ENCODE measurements around the gene GTF3C6. TPM values are rescaled to one million over a fixed set of nuclear protein-coding genes. Genes with fewer than 3 reads are reported as not detected.
"Not testable (repeated sequence)": the region's sequence is repeated elsewhere in the genome, so short reads cannot be mapped to it uniquely, and the experiment has no call there.

Gene GTF3C6
- total RNA-seq, 2 donors from 2014 or later = 18.0 to 30.3 TPM

GRCh38 chr6:110950440-110950839 is 8.1 kb upstream of the GTF3C6 start:
- no peak overlapping the region for H3K27ac ChIP-seq
- H3K4me1 ChIP-seq (ENCODE audit: control insufficient read depth in 1 of 2, low read depth in 2 of 2) = no peaks in the 10 kb centered on the region
- ATAC-seq (ENCODE audit: insufficient number of reproducible peaks, low FRiP score, low read depth) = no peak
- no peak for TF ChIP-seq CTCF (IDR thresholded peaks at IDR 0.05)
- H3K4me3 ChIP-seq = no peak overlapping the region
- DNase-seq (ENCODE audit: low spot score) = no peak
- no peaks in the 10 kb centered on the region for H3K27me3 ChIP-seq (replicated peaks; ENCODE audit: insufficient read depth)
- H3K36me3 ChIP-seq = no peaks in the 10 kb centered on the region
- H3K9me3 ChIP-seq = no peaks in the 10 kb centered on the region

- TF ChIP-seq CTCF (IDR thresholded peaks at IDR 0.05) = no peak
- Histone ChIP-seq H3K27me3 (replicated peaks; ENCODE audit: insufficient read depth) (no peaks in the 10 kb centered on the region), H3K4me3 (no peak overlapping the region), H3K27ac (no peak overlapping the region), H3K36me3 (no peaks in the 10 kb centered on the region), H3K9me3 (no peaks in the 10 kb centered on the region), H3K4me1 (ENCODE audit: control insufficient read depth in 1 of 2, low read depth in 2 of 2) (no peaks in the 10 kb centered on the region)
- DNase-seq (ENCODE audit: low spot score) (no peak), ATAC-seq (ENCODE audit: insufficient number of reproducible peaks, low FRiP score, low read depth) (no peak)
Measured at GRCh38 chr6:110951008-110951407, 7.5 kb upstream of the GTF3C6 start.

GRCh38 chr6:110951986-110952794 is 6.3 kb upstream of the GTF3C6 start:
- Histone ChIP-seq H3K9me3 (no peaks in the 10 kb centered on the region), H3K27me3 (replicated peaks; ENCODE audit: insufficient read depth) (no peaks in the 10 kb centered on the region), H3K27ac (no peak overlapping the region), H3K36me3 (no peaks in the 10 kb centered on the region), H3K4me3 (no peak overlapping the region), H3K4me1 (ENCODE audit: control insufficient read depth in 1 of 2, low read depth in 2 of 2) (no peaks in the 10 kb centered on the region)
- no peak for DNase-seq (ENCODE audit: low spot score)
- no peak for ATAC-seq (ENCODE audit: insufficient number of reproducible peaks, low FRiP score, low read depth)
- no peak for TF ChIP-seq CTCF (IDR thresholded peaks at IDR 0.05)

GRCh38 chr6:110953633-110954303 is 4.7 kb upstream of the GTF3C6 start:
- Histone ChIP-seq H3K36me3 (no peaks in the 10 kb centered on the region), H3K4me1 (ENCODE audit: control insufficient read depth in 1 of 2, low read depth in 2 of 2) (peaks cover 0 to 7% of the 10 kb centered on the region in 2 donors), H3K27me3 (replicated peaks; ENCODE audit: insufficient read depth) (no peaks in the 10 kb centered on the region), H3K27ac (no peak overlapping the region), H3K9me3 (no peaks in the 10 kb centered on the region), H3K4me3 (no peak overlapping the region)
- no peak for TF ChIP-seq CTCF (IDR thresholded peaks at IDR 0.05)
- ATAC-seq (ENCODE audit: insufficient number of reproducible peaks, low FRiP score, low read depth) (no peak), DNase-seq (ENCODE audit: low spot score) (no peak)

- H3K4me1 ChIP-seq (ENCODE audit: control insufficient read depth in 1 of 2, low read depth in 2 of 2) = peaks cover 0 to 11% of the 10 kb centered on the region in 2 donors
- DNase-seq (ENCODE audit: low spot score) (no peak), ATAC-seq (ENCODE audit: insufficient number of reproducible peaks, low FRiP score, low read depth) (no peak)
- no peak overlapping the region for H3K27ac ChIP-seq
- no peak for TF ChIP-seq CTCF (IDR thresholded peaks at IDR 0.05)
- H3K36me3 ChIP-seq = peaks cover 22% of the 10 kb centered on the region
- no peak overlapping the region for H3K4me3 ChIP-seq
- H3K9me3 ChIP-seq = no peaks in the 10 kb centered on the region
- no peaks in the 10 kb centered on the region for H3K27me3 ChIP-seq (replicated peaks; ENCODE audit: insufficient read depth)
Measured at GRCh38 chr6:110960014-110960390, 1.5 kb downstream of the GTF3C6 start.

GRCh38 chr6:110962636-110963035 is 4.1 kb downstream of the GTF3C6 start:
- H3K9me3 ChIP-seq; H3K4me1 ChIP-seq (ENCODE audit: control insufficient read depth in 1 of 2, low read depth in 2 of 2); DNase-seq (ENCODE audit: low spot score); H3K4me3 ChIP-seq; H3K27me3 ChIP-seq (replicated peaks; ENCODE audit: insufficient read depth); ATAC-seq (ENCODE audit: insufficient number of reproducible peaks, low FRiP score, low read depth); H3K27ac ChIP-seq: not testable (repeated sequence)
- H3K36me3 ChIP-seq = peaks cover 27% of the 10 kb centered on the region
